Retina (tissue), 1 donor: ENCODE measurements around the gene FOXR1.

Source experiments
- DNase-seq: peaks from one replicate; pipeline ENCODE4 v3.0.0-alpha.2; 2016

FOXR1 gene

GRCh38 chr11:118971646-118972045 is at the start of gene FOXR1:
FOXR1 (plus strand) TSS chr11:118971761; CDS start chr11:118971932, 171 bp downstream.
- no peak for DNase-seq

- DNase-seq: no peak
These were observed 49.4 kb upstream of the FOXR1 start for GRCh38 chr11:118921929-118922744.

- DNase-seq: no peak
These were observed 48.6 kb upstream of the FOXR1 start for GRCh38 chr11:118922745-118923627.

- no peak for DNase-seq
These were observed 47.6 kb upstream of the FOXR1 start for GRCh38 chr11:118923721-118924587.

- peak; percentile 86 for DNase-seq
These were observed 46.7 kb upstream of the FOXR1 start for GRCh38 chr11:118924591-118925585.

GRCh38 chr11:118927554-118928100 is 43.9 kb upstream of the FOXR1 start:
- peak; percentile 8 for DNase-seq

- DNase-seq: peak; percentile 95
These were observed 43.3 kb upstream of the FOXR1 start for GRCh38 chr11:118928101-118928869.

- no peak for DNase-seq
These were observed 42.6 kb upstream of the FOXR1 start for GRCh38 chr11:118928870-118929500.

- peak; percentile 81 for DNase-seq
These were observed 42.0 kb upstream of the FOXR1 start for GRCh38 chr11:118929501-118930093.

- DNase-seq: peak; percentile 89
These were observed 41.4 kb upstream of the FOXR1 start for GRCh38 chr11:118930094-118930712.

- DNase-seq: no peak
These were observed 40.0 kb upstream of the FOXR1 start for GRCh38 chr11:118931571-118931970.

- no peak for DNase-seq
These were observed 38.1 kb upstream of the FOXR1 start for GRCh38 chr11:118933486-118933885.

- no peak for DNase-seq
These were observed 36.2 kb upstream of the FOXR1 start for GRCh38 chr11:118935376-118935775.

- DNase-seq: no peak
These were observed 32.8 kb upstream of the FOXR1 start for GRCh38 chr11:118938491-118939403.

- DNase-seq: peak; percentile 28
These were observed 32.1 kb upstream of the FOXR1 start for GRCh38 chr11:118939404-118939915.

- peak; percentile 37 for DNase-seq
These were observed 31.5 kb upstream of the FOXR1 start for GRCh38 chr11:118939953-118940598.

GRCh38 chr11:118947091-118947490 is 24.5 kb upstream of the FOXR1 start:
- DNase-seq: no peak
